OCI-LY3 (cell line): ENCODE data around the gene IL16.

Experiments used
- H2AFZ ChIP-seq: fragments of 200-600, 300-600 bp; shearing (Covaris generic); 2 replicates; pipeline ENCODE4 v1.6.0; 2014; ENCODE audit warnings: antibody characterized with exemption, low read depth, low read length
- H3K27ac ChIP-seq: fragments of 200-600, 300-600 bp; sonication (generic); 2 replicates; pipeline ENCODE4 v1.5.1; 2014; ENCODE audit warnings: mild to moderate bottlenecking, low read length, moderate library complexity, mixed read lengths
- H3K27me3 ChIP-seq: fragments of 200-600, 300-600 bp; sonication (generic); 2 replicates; pipeline ENCODE4 v1.6.1; 2014; ENCODE audit warnings: low read depth, low read length, mixed read lengths
- H3K36me3 ChIP-seq: fragments of 200-600, 300-600 bp; sonication (generic); replicated peaks from 2 replicates; pipeline ENCODE3; 2014; ENCODE audit warnings: low read depth, low read length, mixed read lengths
- H3K4me1 ChIP-seq: fragments of 300-600, 200-600 bp; sonication (generic); 2 replicates; pipeline ENCODE4 v1.6.1; 2014; ENCODE audit warnings: low read length, mixed read lengths
- H3K4me2 ChIP-seq: fragments of 200-600, 300-600 bp; sonication (generic); 2 replicates; pipeline ENCODE4 v1.6.1; 2014; ENCODE audit warnings: low read length, mixed read lengths
- H3K4me3 ChIP-seq: fragments of 300-600, 200-600 bp; sonication (generic); 2 replicates; pipeline ENCODE4 v1.5.1; 2014; ENCODE audit warnings: antibody characterized with exemption, mild to moderate bottlenecking, low read length, moderate library complexity
- H3K79me2 ChIP-seq: fragments of 300-600, 200-600 bp; shearing (Covaris generic); 2 replicates; pipeline ENCODE4 v1.6.1; 2014; ENCODE audit warnings: mild to moderate bottlenecking, low read length, mixed read lengths
- H3K9ac ChIP-seq: fragments of 300-600, 200-600 bp; shearing (Covaris generic); 2 replicates; pipeline ENCODE4 v1.6.0; 2014; ENCODE audit warnings: mild to moderate bottlenecking, low read length, moderate library complexity
- H3K9me3 ChIP-seq: fragments of 200-600, 300-600 bp; shearing (Covaris generic); 2 replicates; pipeline ENCODE4 v1.6.1; 2014; ENCODE audit warnings: low read length, mixed read lengths; ENCODE audit not compliant: insufficient read depth
- H4K20me1 ChIP-seq: fragments of 200-600, 300-600 bp; sonication (generic); 2 replicates; pipeline ENCODE4 v1.6.1; 2016; ENCODE audit warnings: low read length, mixed read lengths; ENCODE audit not compliant: insufficient read depth
- CTCF ChIP-seq: fragments of 200-600, 300-600 bp; sonication (generic); IDR thresholded peaks from 2 replicates; pipeline ENCODE4 v1.5.1; 2014; ENCODE audit warnings: antibody characterized with exemption, low read length, low read depth
- EZH2phosphoT487 ChIP-seq: fragments of 200-600 bp; shearing (Covaris generic); IDR thresholded peaks from 2 replicates; pipeline ENCODE4 v1.6.1; 2018; ENCODE audit warnings: antibody characterized with exemption, mixed run types, low read depth

IL16 gene

GRCh38 chr15:81332326-81332725, 135.6 kb downstream of the IL16 start:
- H4K20me1 ChIP-seq = no peaks in the 10 kb centered on the region
- H3K9ac ChIP-seq = no peak overlapping the region
- no peaks in the 10 kb centered on the region for H3K9me3 ChIP-seq
- no peak overlapping the region for H3K4me2 ChIP-seq
- TF ChIP-seq EZH2phosphoT487 = no peak
- TF ChIP-seq CTCF = no peak
- no peaks in the 10 kb centered on the region for H3K27me3 ChIP-seq
- H2AFZ ChIP-seq = no peak overlapping the region
- H3K36me3 ChIP-seq = no peaks in the 10 kb centered on the region
- no peak overlapping the region for H3K4me3 ChIP-seq
- H3K27ac ChIP-seq = no peak overlapping the region
- H3K4me1 ChIP-seq = peaks cover 6% of the 10 kb centered on the region
- H3K79me2 ChIP-seq = no peaks in the 10 kb centered on the region

DNA sequence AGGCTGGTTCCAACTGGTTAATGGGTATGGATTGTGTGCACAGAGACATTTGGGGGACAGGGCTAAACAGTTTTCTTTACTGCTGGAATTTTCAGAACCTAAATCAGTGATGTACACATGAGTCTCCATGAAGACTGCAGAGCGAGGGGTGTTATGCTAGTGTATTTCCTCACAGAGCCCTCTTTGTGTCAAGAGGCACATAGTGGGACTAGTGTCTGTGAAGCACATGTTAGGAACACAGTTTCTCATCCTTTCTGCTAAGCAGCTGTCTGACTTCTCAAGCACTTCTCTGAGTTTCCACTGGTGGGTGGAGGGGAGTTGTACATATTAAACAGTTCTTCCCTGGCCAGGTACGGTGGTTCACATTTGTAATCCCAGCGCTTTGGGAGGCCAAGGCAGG, 136.7 kb downstream of the IL16 start:
- Histone ChIP-seq H3K27ac (no peak overlapping the region), H3K4me3 (no peak overlapping the region), H3K9me3 (no peaks in the 10 kb centered on the region), H3K4me2 (no peak overlapping the region), H3K79me2 (no peaks in the 10 kb centered on the region), H4K20me1 (no peaks in the 10 kb centered on the region), H3K4me1 (peaks cover 6% of the 10 kb centered on the region), H3K9ac (no peak overlapping the region), H2AFZ (no peak overlapping the region), H3K27me3 (no peaks in the 10 kb centered on the region), H3K36me3 (no peaks in the 10 kb centered on the region)
- TF ChIP-seq EZH2phosphoT487 = no peak
- TF ChIP-seq CTCF = no peak

DNA sequence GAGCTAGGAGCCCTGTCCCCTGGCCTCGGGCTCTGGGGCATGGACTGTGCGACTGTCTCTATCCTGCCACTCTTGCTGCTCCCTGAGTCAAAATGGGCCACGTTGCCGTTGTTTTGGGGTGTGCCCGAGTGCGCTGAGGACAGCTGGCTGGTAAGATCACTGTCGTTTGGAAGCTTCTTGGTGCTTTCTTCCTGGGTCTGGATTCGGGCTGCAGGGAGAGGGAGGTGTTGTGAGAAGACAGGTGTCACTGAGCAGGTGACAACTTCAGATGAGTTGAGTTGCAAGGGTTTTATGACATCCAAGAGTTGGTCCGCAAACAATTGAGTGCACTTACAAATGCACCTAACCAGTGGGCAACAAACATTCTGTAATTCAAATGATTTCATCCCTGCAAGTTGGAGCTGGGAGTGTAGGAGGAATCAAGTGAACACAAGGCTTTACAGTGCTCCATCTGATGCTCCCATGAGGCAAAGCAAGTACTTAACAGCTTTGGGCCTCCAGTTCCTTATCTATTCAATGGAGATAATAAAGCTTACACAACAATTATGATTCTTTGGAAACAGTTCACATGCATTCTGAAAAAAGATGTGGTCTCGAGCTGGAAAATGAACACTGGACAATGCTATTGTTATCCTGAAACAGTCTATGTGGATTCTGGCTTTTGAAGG, 138.2 kb downstream of the IL16 start:
- H3K27me3 ChIP-seq = no peaks in the 10 kb centered on the region
- no peaks in the 10 kb centered on the region for H4K20me1 ChIP-seq
- TF ChIP-seq EZH2phosphoT487 = no peak
- H3K4me1 ChIP-seq = peaks cover 6% of the 10 kb centered on the region
- no peak overlapping the region for H2AFZ ChIP-seq
- H3K9me3 ChIP-seq = no peaks in the 10 kb centered on the region
- no peak overlapping the region for H3K27ac ChIP-seq
- H3K79me2 ChIP-seq = no peaks in the 10 kb centered on the region
- H3K4me2 ChIP-seq = no peak overlapping the region
- H3K4me3 ChIP-seq = no peak overlapping the region
- H3K36me3 ChIP-seq = no peaks in the 10 kb centered on the region
- H3K9ac ChIP-seq = no peak overlapping the region

GRCh38 chr15:81335631-81336030, 139.0 kb downstream of the IL16 start:
- H3K4me1 ChIP-seq = peaks cover 6% of the 10 kb centered on the region
- H3K4me2 ChIP-seq = no peak overlapping the region
- no peak overlapping the region for H3K9ac ChIP-seq
- no peak overlapping the region for H2AFZ ChIP-seq
- no peak overlapping the region for H3K4me3 ChIP-seq
- no peaks in the 10 kb centered on the region for H3K79me2 ChIP-seq
- no peaks in the 10 kb centered on the region for H3K27me3 ChIP-seq
- no peaks in the 10 kb centered on the region for H3K9me3 ChIP-seq
- H3K36me3 ChIP-seq = no peaks in the 10 kb centered on the region
- H3K27ac ChIP-seq = no peak overlapping the region
- no peak for TF ChIP-seq CTCF
- TF ChIP-seq EZH2phosphoT487 = no peak
- no peaks in the 10 kb centered on the region for H4K20me1 ChIP-seq
